A673 (cell line): ENCODE measurements around the gene HPDL. TPM values are rescaled to one million over a fixed set of nuclear protein-coding genes. Genes with fewer than 3 reads are reported as not detected.

ENCODE experiments used
- BruUV-seq: library from RNA; stranded (reverse); fragments of 400-500 nt; replicated peaks from 2 replicates; lab custom pipeline; 2021; lab: Mats Ljungman, UMichigan
- CTCF ChIA-PET: fragments of 300-600 bp; sonication (Branson Sonifier 250); formaldehyde crosslinking; loops from one replicate; lab custom pipeline; 2022; ENCODE audit warnings: antibody characterized with exemption; lab: Charles Lee
- POLR2A ChIA-PET: fragments of 300-600 bp; sonication (Branson Sonifier 250); formaldehyde crosslinking; loops from one replicate; lab custom pipeline; 2022; ENCODE audit warnings: antibody characterized with exemption; ENCODE audit not compliant: low non-redundant PET; lab: Charles Lee
- DNase-seq: peaks from one replicate; pipeline ENCODE4 v3.0.0-alpha.2; 2015; ENCODE audit warnings: low spot score
- H3K27ac ChIP-seq: fragments of 200-600 bp; sonication (generic); 2 replicates; pipeline ENCODE4 v1.5.1; 2016; ENCODE audit warnings: mixed run types, low read depth, mild to moderate bottlenecking, mixed read lengths, antibody characterized with exemption, low read length; ENCODE audit not compliant: poor library complexity, severe bottlenecking
- H3K27me3 ChIP-seq: fragments of 200-600 bp; sonication (generic); replicated peaks from 2 replicates; pipeline ENCODE4 v1.6.1; 2017; ENCODE audit warnings: mixed run types, low read depth, mild to moderate bottlenecking, mixed read lengths, antibody characterized with exemption, low read length; ENCODE audit not compliant: insufficient read depth, poor library complexity
- H3K36me3 ChIP-seq: fragments of 200-600 bp; sonication (generic); 2 replicates; pipeline ENCODE4 v1.6.1; 2016; ENCODE audit warnings: mixed run types, mild to moderate bottlenecking, mixed read lengths, antibody characterized with exemption, low read length; ENCODE audit not compliant: insufficient read depth, poor library complexity, severe bottlenecking
- H3K4me1 ChIP-seq: fragments of 200-600 bp; sonication (generic); 2 replicates; pipeline ENCODE4 v1.6.1; 2017; ENCODE audit warnings: mixed run types, mild to moderate bottlenecking, mixed read lengths, antibody characterized with exemption, low read length; ENCODE audit not compliant: insufficient read depth, poor library complexity, severe bottlenecking
- H3K4me3 ChIP-seq: fragments of 200-600 bp; sonication (generic); 2 replicates; pipeline ENCODE4 v1.5.1; 2016; ENCODE audit warnings: low read depth, mixed run types, mild to moderate bottlenecking, mixed read lengths, low read length; ENCODE audit not compliant: poor library complexity, severe bottlenecking
- H3K9me3 ChIP-seq: fragments of 200-600 bp; sonication (generic); 2 replicates; pipeline ENCODE4 v1.6.1; 2016; ENCODE audit warnings: mixed run types, low read depth, mild to moderate bottlenecking, mixed read lengths, antibody characterized with exemption, low read length; ENCODE audit not compliant: poor library complexity, severe bottlenecking
- EZH2 ChIP-seq: fragments of 200-600 bp; sonication (generic); IDR thresholded peaks from 2 replicates; pipeline ENCODE4 v1.6.1; 2017; ENCODE audit warnings: borderline replicate concordance, low read depth, mild to moderate bottlenecking, mixed read lengths, antibody characterized with exemption, low read length; ENCODE audit not compliant: poor library complexity, severe bottlenecking
- intact Hi-C: fragments of 100-400 bp; cut with micrococcal nuclease; formaldehyde crosslinking; loops from one replicate; pipeline ENCODE4 v1.10.0; 2022; ENCODE audit not compliant: unreplicated experiment
- total RNA-seq: library from RNA; stranded (reverse); gene quantifications from 2 replicates; pipeline ENCODE4 v1.2.3, GENCODE V29; 2021
- TF ChIP-seq, protein P1 (sequence below): fragments of 300-800, 200-600 bp; sonication (generic); conservative IDR thresholded peaks from 2 replicates; pipeline ENCODE4 v1.5.1; 2017; ENCODE audit warnings: low read depth, mild to moderate bottlenecking, antibody characterized with exemption, low read length, moderate library complexity, mixed read lengths

The HPDL gene
- total RNA-seq, 1 experiment from 2014 or later, result 7.3 TPM

DNA sequence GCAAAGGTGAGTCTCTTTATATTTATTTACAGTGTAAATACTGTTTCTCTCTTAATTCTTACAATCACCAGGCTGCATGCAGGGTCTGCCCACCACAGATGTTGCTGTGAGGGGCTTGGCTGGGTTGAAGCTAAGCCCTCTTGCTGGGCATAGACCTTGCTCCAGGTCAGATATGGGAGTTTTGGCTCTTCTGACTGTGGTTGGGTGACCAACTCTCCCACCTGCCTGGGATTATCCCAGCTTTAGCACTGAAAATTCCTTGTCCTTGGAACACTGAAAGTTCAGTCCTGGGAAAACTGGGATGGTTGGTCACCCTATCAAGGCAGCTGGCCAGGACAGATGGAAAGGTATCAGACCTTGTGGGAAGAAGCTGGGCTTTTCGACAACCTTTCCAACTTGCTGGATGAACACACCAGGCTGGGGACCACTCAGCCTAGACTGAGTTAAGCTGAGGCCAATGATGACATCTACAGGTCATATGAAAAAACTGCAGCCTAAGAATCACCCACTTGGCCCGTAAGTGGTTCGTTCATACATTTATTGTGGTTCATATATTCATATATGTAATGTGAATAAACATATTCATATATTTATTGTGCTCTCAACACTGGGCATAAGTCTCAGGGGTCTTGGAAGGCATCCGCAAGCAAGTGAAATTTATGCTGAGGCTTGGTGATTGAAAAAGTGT lies 26.6 kb upstream of the HPDL start:
- no peak overlapping the region for H3K27ac ChIP-seq
- peak; percentile 81 for DNase-seq
- H3K36me3 ChIP-seq, result no peaks in the 10 kb centered on the region
- CTCF ChIA-PET, result interaction anchor here (0.7 to 1.4 kb wide), 4 partner anchors 281 to 513 kb away, joined by 3 to 9 read pairs (median 6); partner anchors contain the start of gene UROD
- POLR2A ChIA-PET, result no interaction called here
- H3K9me3 ChIP-seq, result no peaks in the 10 kb centered on the region
- no peak for TF ChIP-seq EZH2
- TF ChIP-seq, protein P1, sequence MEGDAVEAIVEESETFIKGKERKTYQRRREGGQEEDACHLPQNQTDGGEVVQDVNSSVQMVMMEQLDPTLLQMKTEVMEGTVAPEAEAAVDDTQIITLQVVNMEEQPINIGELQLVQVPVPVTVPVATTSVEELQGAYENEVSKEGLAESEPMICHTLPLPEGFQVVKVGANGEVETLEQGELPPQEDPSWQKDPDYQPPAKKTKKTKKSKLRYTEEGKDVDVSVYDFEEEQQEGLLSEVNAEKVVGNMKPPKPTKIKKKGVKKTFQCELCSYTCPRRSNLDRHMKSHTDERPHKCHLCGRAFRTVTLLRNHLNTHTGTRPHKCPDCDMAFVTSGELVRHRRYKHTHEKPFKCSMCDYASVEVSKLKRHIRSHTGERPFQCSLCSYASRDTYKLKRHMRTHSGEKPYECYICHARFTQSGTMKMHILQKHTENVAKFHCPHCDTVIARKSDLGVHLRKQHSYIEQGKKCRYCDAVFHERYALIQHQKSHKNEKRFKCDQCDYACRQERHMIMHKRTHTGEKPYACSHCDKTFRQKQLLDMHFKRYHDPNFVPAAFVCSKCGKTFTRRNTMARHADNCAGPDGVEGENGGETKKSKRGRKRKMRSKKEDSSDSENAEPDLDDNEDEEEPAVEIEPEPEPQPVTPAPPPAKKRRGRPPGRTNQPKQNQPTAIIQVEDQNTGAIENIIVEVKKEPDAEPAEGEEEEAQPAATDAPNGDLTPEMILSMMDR, result peak; percentile 82
- no TSS peak for BruUV-seq
- intact Hi-C loops, result loop anchor here (1.0 to 10.0 kb wide), 6 partner anchors 192 to 565 kb away; partner anchors contain the start of genes BTBD19, DYNLT4, KIF2C and PLK3
- H3K4me1 ChIP-seq, result peaks cover 11% of the 10 kb centered on the region
- H3K27me3 ChIP-seq, result no peaks in the 10 kb centered on the region
- H3K4me3 ChIP-seq, result no peak overlapping the region

DNA sequence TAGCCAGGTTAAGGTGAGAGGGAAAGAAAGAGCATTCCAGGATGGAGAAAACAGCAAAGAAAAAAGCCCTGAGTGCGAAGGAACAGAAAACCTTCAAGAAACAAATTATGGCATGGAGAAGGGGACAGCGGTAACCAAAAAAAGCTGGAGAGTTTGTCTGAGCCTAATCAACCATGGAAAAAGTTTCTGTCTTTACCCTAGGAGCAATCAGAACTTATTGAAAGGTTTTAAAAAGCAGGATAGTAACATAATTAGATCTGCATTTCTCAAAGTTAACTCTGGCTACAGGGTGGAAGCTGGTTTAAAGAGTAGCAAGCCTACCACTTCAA lies 26.1 kb upstream of the HPDL start:
- Histone ChIP-seq H3K4me1 (peaks cover 11% of the 10 kb centered on the region), H3K9me3 (no peaks in the 10 kb centered on the region), H3K27me3 (no peaks in the 10 kb centered on the region), H3K27ac (no peak overlapping the region), H3K4me3 (no peak overlapping the region), H3K36me3 (no peaks in the 10 kb centered on the region)
- BruUV-seq, result no TSS peak
- DNase-seq, result no peak
- POLR2A ChIA-PET, result no interaction called here
- CTCF ChIA-PET, result interaction anchor here (1.3 to 1.4 kb wide), 2 partner anchors 282 to 286 kb away, joined by 7 to 9 read pairs; no protein-coding TSS in a partner anchor
- intact Hi-C loops, result loop anchor here (1.0 to 10.0 kb wide), 6 partner anchors 192 to 566 kb away; partner anchors contain the start of genes BTBD19, DYNLT4, KIF2C and PLK3
- no peak for TF ChIP-seq EZH2
- TF ChIP-seq, protein P1, result no peak

DNA sequence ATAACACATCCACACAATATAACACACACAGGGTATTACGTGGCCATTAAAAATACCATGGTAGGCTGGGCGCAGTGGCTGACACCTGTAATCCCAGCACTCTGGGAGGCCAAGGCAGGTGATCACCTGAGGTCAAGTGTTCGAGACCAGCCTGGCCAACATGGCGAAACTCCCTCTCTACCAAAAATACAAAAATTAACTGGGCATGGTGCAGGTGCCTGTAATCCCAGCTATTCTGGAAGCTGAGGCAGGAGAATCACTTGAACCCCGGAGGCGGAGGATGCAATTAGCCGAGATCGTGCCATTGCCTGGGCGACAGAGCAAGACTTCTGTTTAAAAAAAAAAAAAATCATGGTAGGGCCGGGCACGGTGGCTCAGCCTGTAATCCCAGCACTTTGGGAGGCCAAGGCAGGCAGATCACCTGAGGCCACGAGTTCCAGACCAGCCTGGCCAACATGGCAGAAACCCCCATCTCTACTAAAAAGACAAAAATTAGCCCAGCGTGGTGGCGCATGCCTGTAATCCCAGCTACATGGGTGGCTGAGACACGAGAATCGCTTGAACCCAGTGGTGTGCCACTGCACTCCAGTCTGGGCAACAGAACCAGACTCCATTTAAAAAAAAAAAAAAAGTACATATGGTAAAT lies 24.1 kb upstream of the HPDL start:
- Histone ChIP-seq H3K36me3 (no peaks in the 10 kb centered on the region), H3K4me1 (peaks cover 11% of the 10 kb centered on the region), H3K27ac (peak overlapping the region; percentile 77), H3K4me3 (peak overlapping the region; percentile 52), H3K9me3 (no peaks in the 10 kb centered on the region), H3K27me3 (no peaks in the 10 kb centered on the region)
- no peak for TF ChIP-seq EZH2
- TF ChIP-seq, protein P1, result no peak
- no peak for DNase-seq
- ChIA-PET CTCF (interaction anchor here (0.6 to 1.3 kb wide), 3 partner anchors 12 to 288 kb away, joined by 5 to 8 read pairs (median 7); partner anchors contain the start of gene ZSWIM5), POLR2A (interaction anchor here (0.6 kb wide), 1 partner anchor 218 kb away, joined by 7 read pairs; no protein-coding TSS in a partner anchor)
- BruUV-seq, result no TSS peak
- intact Hi-C loops, result loop anchor here (5.0 to 10.0 kb wide), 4 partner anchors 190 to 568 kb away; partner anchors contain the start of genes BTBD19, DYNLT4, KIF2C and PLK3
